ENCODE measurements around the gene AHI1. TPM values are rescaled to one million over a fixed set of nuclear protein-coding genes. Genes with fewer than 3 reads are reported as not detected.

Gene AHI1
- total and polyA plus RNA-seq, 10 of the 15 experiments (the other 5 are each of a cell fraction or from before 2014, with no cell fraction given) = 3.2 to 9.5 (median 4.6) TPM

DNA sequence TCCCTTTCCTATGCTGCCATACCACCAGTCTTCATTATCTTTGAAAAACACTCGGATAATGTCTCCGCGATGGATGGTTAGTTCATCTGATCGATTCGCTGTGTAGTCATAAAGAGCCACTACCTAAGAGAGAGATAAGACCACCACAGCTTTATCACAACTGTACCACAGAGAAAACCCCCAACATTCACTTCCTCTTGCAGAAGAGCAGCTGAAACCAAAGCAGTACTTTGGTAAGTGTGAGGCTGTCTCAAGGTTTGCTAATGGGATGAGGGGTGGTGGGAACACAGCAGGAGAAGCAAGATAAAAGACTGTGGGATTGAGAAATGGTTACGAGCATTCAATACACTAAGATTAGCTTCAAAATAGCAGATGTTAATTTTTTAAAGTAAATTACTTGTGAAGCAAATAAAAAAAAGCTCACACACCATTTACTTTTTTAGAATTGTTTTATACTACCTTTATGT is 174.3 kb downstream of the AHI1 start (continued):
- TF ChIP-seq, protein P1, sequence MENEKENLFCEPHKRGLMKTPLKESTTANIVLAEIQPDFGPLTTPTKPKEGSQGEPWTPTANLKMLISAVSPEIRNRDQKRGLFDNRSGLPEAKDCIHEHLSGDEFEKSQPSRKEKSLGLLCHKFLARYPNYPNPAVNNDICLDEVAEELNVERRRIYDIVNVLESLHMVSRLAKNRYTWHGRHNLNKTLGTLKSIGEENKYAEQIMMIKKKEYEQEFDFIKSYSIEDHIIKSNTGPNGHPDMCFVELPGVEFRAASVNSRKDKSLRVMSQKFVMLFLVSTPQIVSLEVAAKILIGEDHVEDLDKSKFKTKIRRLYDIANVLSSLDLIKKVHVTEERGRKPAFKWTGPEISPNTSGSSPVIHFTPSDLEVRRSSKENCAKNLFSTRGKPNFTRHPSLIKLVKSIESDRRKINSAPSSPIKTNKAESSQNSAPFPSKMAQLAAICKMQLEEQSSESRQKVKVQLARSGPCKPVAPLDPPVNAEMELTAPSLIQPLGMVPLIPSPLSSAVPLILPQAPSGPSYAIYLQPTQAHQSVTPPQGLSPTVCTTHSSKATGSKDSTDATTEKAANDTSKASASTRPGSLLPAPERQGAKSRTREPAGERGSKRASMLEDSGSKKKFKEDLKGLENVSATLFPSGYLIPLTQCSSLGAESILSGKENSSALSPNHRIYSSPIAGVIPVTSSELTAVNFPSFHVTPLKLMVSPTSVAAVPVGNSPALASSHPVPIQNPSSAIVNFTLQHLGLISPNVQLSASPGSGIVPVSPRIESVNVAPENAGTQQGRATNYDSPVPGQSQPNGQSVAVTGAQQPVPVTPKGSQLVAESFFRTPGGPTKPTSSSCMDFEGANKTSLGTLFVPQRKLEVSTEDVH (IDR thresholded peaks at IDR 0.05; ENCODE audit: low read depth, partially characterized antibody) = no peak
- TF ChIP-seq NR2C2 (IDR thresholded peaks at IDR 0.05; ENCODE audit: borderline replicate concordance, control insufficient read depth, insufficient read length, low read depth) (no peak), TARDBP (IDR thresholded peaks at IDR 0.05; ENCODE audit: borderline replicate concordance) (no peak), BMI1 (IDR thresholded peaks at IDR 0.05; ENCODE audit: borderline replicate concordance) (peak; percentile 89), TCF3 (IDR thresholded peaks at IDR 0.05; ENCODE audit: borderline replicate concordance, insufficient read depth, low read depth, low read length) (peak; percentile 91), HDAC2 (IDR thresholded peaks at IDR 0.05) (no peak), RAD51 (IDR thresholded peaks at IDR 0.05) (no peak), BRCA1 (IDR thresholded peaks at IDR 0.05; ENCODE audit: low read depth, low read length) (no peak), SP1 (IDR thresholded peaks at IDR 0.05; ENCODE audit: low read depth, low read length) (peak; percentile 60), MTA3 (IDR thresholded peaks at IDR 0.05; ENCODE audit: borderline replicate concordance, low read length) (peak; percentile 95), ESRRA (IDR thresholded peaks at IDR 0.05; ENCODE audit: low read length) (no peak), SMARCA5 (IDR thresholded peaks at IDR 0.05) (no peak), SIX5 (IDR thresholded peaks at IDR 0.05; ENCODE audit: low read depth, low read length, severe bottlenecking) (no peak), PRDM15 (CRISPR knock-in tag; IDR thresholded peaks at IDR 0.05) (no peak), GABPA (IDR thresholded peaks at IDR 0.05; ENCODE audit: low read depth) (peak; percentile 39), RFX5 (IDR thresholded peaks at IDR 0.05; ENCODE audit: low read depth, low read length) (no peak), HCFC1 (IDR thresholded peaks at IDR 0.05; ENCODE audit: low read length) (no peak), MTA2 (IDR thresholded peaks at IDR 0.05; ENCODE audit: low read depth) (peak; percentile 96), ZNF24 (IDR thresholded peaks at IDR 0.05) (no peak)
- TF ChIP-seq, protein P2, sequence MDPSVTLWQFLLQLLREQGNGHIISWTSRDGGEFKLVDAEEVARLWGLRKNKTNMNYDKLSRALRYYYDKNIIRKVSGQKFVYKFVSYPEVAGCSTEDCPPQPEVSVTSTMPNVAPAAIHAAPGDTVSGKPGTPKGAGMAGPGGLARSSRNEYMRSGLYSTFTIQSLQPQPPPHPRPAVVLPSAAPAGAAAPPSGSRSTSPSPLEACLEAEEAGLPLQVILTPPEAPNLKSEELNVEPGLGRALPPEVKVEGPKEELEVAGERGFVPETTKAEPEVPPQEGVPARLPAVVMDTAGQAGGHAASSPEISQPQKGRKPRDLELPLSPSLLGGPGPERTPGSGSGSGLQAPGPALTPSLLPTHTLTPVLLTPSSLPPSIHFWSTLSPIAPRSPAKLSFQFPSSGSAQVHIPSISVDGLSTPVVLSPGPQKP (IDR thresholded peaks at IDR 0.05; ENCODE audit: low read depth, low read length) = no peak
- TF ChIP-seq, protein P3, sequence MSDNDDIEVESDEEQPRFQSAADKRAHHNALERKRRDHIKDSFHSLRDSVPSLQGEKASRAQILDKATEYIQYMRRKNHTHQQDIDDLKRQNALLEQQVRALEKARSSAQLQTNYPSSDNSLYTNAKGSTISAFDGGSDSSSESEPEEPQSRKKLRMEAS (IDR thresholded peaks at IDR 0.05; ENCODE audit: low read depth, low read length) = no peak
- TF ChIP-seq, protein P4, sequence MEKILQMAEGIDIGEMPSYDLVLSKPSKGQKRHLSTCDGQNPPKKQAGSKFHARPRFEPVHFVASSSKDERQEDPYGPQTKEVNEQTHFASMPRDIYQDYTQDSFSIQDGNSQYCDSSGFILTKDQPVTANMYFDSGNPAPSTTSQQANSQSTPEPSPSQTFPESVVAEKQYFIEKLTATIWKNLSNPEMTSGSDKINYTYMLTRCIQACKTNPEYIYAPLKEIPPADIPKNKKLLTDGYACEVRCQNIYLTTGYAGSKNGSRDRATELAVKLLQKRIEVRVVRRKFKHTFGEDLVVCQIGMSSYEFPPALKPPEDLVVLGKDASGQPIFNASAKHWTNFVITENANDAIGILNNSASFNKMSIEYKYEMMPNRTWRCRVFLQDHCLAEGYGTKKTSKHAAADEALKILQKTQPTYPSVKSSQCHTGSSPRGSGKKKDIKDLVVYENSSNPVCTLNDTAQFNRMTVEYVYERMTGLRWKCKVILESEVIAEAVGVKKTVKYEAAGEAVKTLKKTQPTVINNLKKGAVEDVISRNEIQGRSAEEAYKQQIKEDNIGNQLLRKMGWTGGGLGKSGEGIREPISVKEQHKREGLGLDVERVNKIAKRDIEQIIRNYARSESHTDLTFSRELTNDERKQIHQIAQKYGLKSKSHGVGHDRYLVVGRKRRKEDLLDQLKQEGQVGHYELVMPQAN (conservative IDR thresholded peaks at IDR 0.05) = peak; percentile 67

All from GM12878 (cell line).